GM19438 (cell line): ENCODE data around the gene TENM3.

Source experiments
- ATAC-seq: cut with Tn5 transposase; IDR thresholded peaks from one replicate; pipeline ENCODE4 v1.9.1; 2021; ENCODE audit warnings: low read depth; ENCODE audit not compliant: unreplicated experiment

The TENM3 gene

DNA sequence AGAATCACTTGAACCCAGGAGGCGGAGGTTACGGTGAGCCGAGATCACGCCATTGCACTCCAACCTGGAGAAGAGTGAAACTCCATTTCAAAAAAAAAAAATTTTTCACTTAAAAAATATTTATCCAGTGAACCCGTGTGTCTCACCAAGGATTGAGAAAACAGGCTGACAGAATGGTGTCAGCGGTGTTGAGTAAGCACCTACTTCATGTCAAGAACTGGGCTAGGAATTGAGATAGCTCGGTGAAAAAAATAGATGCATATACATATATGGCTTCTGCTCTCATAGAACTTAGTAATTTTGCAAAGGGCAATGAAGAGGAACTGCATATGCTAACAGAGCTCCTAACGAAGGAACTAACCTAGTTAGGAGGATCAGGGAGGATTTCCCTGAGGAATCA lies 297.3 kb downstream of the TENM3 start:
- no peak for ATAC-seq

GRCh38 chr4:182547435-182547834 lies 304.2 kb downstream of the TENM3 start:
- ATAC-seq, result peak; percentile 94

- ATAC-seq, result no peak
Observed at GRCh38 chr4:182548156-182548555, 305.0 kb downstream of the TENM3 start.

- ATAC-seq, result no peak
Observed at GRCh38 chr4:182549356-182549755, 306.2 kb downstream of the TENM3 start.

- no peak for ATAC-seq
Observed at GRCh38 chr4:182552948-182553347, 309.7 kb downstream of the TENM3 start.

DNA sequence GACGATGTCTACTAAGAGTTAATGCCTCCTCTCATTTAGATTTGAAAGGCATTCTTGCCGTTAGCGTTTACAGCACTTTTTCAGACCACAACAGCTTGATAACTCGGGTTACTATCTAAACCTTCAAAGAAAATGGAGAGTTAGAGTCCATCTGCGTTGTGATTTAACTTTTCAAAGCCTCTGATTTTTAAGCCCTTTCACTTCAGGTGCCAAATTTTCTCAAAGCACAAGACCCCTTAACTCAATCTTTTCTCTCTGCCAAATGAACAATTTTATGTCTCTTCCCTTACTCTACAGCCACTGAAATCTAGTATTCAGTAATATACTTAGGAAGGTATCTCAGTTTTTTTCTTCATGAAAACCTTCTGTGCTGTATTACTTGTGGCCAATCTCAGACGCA lies 310.5 kb downstream of the TENM3 start:
- ATAC-seq, result no peak

DNA sequence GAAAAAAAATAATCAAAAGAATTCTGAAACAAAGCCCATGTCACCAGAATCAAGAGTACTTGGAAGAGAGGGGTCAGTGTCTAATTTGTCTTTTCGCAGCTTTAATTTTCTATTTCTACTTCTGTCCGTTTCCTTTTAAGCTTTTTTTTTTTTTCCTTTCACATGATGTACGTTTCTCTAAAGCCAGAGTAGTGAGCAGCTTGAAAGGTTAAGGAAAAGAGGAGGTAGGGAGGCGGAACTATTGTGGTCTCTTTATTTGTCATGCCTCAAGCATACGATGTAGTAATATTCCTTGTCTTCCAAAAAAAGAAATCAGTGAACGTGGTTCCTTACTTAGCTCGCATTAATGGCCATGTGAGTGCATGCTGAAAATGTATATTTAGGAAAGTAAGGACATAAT lies 311.5 kb downstream of the TENM3 start:
- ATAC-seq, result no peak

DNA sequence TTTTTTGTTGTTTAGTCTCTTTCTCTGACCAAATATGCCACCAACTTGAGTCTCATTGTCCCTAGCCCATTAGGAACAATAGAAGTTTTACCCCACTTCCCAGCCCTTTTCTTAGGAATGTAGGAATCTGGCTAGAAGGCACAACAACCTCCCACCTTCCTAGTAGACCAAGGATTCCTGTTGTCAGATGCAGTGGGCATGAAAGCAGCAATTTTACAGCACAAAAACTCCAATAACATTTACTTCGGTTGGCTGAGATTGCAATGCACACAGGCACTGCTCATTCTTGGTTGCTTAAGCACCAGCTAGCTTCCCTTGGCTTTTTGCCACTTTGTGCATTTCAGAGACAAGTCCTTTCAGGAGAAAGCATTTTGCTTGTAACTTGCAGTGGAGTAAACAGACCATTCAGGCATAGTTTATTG lies 312.8 kb downstream of the TENM3 start:
- no peak for ATAC-seq

- no peak for ATAC-seq
Observed at GRCh38 chr4:182556580-182556979, 313.4 kb downstream of the TENM3 start.

DNA sequence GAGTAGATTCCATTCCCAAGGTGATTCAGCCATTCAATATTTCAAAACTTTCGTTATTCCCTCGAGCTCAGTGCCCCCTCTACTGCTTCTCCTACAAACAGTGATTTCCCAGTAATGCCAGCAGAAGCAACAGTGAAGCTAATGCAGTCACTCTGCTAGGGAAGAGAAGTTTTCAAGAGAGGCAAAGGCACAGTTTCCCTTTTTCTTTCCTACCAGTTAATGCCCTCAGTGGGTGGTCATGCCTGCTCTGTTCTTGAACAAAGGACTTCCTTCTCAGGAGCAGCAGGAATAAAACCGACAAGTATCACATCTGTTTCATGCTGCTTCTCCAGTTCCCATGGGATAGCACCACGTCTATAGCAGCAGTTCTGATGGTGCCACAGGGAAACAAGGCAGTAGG lies 317.2 kb downstream of the TENM3 start:
- ATAC-seq, result no peak

DNA sequence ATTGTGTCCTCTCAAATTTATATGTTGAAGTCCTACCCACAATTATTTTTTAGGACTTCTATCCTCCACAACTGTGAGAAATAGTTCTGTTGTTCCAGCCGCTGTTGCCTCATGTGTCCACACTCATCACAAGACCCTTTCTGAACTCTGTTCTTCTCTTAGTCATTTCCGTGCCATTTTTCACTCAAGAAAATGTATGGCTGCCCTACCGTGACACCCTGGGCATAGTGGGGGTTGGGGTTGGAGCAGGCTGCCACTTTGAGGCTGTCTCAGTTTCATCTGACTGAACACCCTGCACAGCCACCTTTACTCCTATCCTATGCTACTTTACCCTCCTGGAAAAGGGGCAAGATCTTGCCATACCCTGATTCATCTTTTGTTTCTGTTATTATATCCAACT lies 319.1 kb downstream of the TENM3 start:
- no peak for ATAC-seq

DNA sequence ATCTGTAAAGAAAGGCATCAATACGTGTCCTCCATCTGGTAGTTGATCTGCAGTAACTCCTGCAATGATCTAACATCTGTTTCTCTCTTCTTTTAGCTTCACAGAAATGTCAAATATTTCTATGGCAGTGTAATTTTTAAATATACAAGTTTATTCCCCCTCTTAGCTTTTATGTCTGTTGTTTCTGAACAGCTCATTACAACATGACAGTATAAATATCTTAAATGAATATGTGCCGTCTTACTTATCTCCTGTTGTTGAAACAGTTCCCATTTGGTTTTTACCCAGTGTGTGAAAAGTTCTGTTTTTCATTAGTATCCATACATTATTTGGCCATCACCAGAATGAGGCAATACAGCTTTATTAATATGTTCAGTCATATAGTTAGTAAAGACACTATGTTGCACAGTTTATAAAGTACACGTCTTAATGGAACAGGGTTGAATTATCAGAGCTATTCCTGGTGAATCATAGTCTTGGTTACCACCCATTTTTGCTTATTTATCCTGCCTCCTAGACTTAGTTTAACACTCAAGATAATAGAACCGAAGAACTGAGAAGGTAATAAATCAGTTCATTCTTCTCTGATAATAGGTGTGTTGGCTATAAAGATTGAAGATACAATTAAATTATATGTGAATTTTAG lies 321.6 kb downstream of the TENM3 start:
- ATAC-seq, result no peak

DNA sequence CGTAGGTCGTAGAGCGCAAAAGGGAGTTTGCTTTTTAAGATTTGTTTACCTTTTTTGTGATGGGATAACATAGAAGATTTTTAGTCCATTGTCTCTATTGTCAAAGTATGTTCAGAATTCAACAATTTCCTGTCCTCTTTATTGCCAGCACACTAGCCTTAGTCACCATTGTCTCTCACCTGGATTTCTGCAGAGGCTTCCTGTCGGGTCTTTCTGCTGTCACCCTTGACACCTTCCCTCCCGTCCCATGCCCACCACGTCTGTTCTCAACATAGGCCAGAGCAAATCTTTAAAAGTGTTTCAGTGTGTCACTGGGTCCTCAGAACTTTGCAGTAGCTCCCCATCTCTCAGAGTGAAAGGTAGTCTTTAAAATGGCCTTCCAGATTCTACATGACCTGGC lies 323.9 kb downstream of the TENM3 start:
- no peak for ATAC-seq

DNA sequence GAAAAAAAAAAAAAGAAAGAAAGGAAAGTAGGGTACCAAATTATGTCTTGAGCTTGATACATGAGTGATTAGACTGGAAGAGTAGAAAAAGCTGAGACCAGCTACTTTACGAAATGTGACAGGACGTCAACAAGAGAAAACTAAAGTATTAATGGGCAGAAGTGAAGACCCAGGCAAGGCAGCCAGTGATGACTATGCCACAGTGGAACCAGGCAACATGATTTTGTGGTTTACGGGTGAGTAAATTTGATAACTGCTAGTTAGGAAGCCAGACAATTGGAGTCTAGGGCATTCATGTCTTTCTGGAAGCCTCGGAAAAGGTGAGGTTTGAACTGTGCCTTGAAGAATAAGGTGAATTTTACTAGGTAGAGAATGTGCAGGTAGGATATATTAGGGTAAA lies 326.4 kb downstream of the TENM3 start:
- no peak for ATAC-seq

- ATAC-seq, result no peak
Observed at GRCh38 chr4:182574706-182575105, 331.5 kb downstream of the TENM3 start.

GRCh38 chr4:182575225-182575624 lies 332.0 kb downstream of the TENM3 start:
- ATAC-seq, result no peak

DNA sequence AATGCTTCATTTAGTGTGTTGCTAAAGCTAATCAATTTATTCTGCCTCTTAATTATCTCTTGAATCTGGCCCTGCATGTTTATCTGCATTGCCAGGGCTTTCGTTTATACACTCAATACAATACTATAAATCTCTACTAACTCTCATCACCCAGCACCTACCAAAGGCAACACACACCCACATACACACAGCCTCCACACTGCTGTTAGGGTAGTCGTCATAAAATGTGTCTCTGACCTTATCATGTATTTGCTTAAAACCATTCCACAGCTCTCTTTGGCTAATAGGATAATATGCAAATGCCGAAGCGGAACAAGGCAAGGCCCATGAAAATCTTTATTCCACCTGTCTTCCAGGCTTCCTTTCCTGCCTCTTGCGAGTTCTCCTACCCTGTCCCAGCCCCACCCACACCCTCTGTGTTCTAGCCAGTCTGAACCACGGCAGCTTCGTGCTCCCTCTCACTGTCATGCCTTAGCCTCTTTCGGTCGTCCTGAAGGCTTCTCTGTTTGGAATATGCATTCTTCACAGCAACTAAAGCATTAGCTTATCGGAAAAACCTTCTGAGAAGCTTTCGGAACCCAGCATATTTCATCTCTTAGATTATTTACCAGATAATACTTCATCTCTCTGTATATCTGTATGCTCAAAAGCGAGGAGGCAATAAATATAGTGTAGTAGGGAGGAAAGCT lies 333.5 kb downstream of the TENM3 start:
- no peak for ATAC-seq

DNA sequence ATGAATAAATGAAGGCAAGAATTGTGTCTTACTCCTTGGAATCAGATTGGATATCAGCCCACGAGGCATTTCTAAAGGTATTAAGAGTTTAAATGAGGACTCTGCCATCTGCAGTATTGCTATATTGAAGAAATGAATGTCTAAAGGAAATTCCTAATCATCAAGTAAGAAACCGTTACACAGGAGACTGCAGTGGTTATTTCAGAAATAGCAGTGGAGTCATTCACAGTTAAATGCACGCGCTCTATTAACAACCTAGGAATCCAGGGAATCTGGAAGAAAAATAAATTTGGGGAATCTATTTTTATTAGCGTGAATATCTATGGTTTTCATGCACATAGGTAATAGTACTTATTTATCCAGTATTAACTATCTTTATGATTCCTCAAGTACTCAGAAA lies 334.2 kb downstream of the TENM3 start:
- no peak for ATAC-seq

- ATAC-seq, result no peak
Observed at GRCh38 chr4:182578402-182578801, 335.2 kb downstream of the TENM3 start.

DNA sequence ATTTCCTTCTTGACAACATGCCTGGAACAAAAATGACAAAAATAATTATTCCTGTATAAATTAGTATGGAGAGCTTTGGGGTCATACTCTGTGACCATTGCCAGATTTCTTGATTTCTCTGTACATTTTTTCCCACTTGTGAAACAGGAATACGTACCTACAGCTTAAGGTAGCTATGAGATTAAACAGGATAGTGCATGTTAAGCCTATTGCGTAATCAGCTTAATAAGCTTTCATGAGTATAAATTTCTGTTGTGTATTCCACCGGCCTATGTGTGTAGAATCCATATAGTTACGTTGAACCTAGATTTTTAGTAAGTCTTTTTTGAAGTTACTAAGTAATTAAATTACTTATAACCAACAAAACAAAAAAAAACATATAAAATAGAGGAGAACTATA lies 339.0 kb downstream of the TENM3 start:
- ATAC-seq, result no peak

DNA sequence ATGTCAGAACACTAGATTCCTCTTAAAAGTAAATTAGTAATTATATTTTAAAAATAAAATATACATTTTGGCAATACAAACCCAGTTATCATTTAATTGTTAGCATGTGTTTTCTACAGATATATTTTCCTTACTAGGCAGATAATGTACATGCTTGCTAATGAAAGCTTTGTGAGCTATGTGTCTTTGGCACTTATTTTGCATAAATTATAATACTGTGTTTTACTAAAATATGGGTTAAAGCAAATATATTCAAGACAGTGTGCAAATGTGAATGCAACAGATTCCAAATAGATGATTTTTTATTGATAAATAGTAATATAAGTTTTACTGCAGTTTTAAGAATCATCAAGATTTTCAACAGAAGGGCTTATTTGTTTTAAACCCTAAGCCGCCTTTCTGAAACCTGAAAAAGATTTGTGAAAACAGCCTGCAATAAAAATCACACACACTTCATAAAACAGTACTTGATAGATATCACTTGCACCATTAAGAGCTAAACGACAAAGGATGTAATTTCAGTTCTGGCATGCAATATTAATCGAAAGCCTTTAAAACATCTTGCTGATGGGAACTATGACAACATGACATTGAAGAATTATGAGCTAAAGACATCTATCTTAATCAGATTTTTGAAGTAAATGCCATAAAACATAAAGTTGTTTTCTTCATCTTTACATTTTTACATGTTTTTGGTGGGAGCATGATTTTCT lies 340.7 kb downstream of the TENM3 start:
- no peak for ATAC-seq

- ATAC-seq, result no peak
Observed at GRCh38 chr4:182585321-182585720, 342.1 kb downstream of the TENM3 start.
